BJ (cell line): ENCODE results near the gene FHIP2A. TPM values are rescaled to one million over a fixed set of nuclear protein-coding genes. Genes with fewer than 3 reads are reported as not detected.

Experiments used
- CTCF ChIA-PET: fragments of 350-600 bp; formaldehyde crosslinking; extraction: SDS; loops from one replicate; lab custom pipeline; 2021; ENCODE audit warnings: antibody characterized with exemption, inconsistent platforms; lab: Yijun Ruan, JAX
- POLR2A ChIA-PET: fragments of 300-600 bp; sonication (Branson Sonifier 250); formaldehyde crosslinking; extraction: SDS; loops from one replicate; lab custom pipeline; 2021; ENCODE audit warnings: antibody characterized with exemption; lab: Charles Lee
- DNase-seq: peaks from one replicate; pipeline ENCODE4 v3.0.0-alpha.2; 2011; ENCODE audit warnings: low read depth
- H3K27me3 ChIP-seq: 2 replicates; pipeline ENCODE4 v1.6.0; 2011; ENCODE audit warnings: low read length; ENCODE audit not compliant: control insufficient read depth, insufficient read depth
- H3K36me3 ChIP-seq: 2 replicates; pipeline ENCODE4 v1.5.1; 2011; ENCODE audit warnings: low read length; ENCODE audit not compliant: control insufficient read depth, insufficient read depth
- H3K4me3 ChIP-seq: 2 replicates; pipeline ENCODE4 v1.5.1; 2011; ENCODE audit warnings: low read depth, mild to moderate bottlenecking, control low read depth, low read length
- CTCF ChIP-seq: IDR thresholded peaks from 2 replicates; pipeline ENCODE4 v1.5.1; 2011; ENCODE audit warnings: low read depth, mild to moderate bottlenecking, control low read depth, inconsistent platforms, low read length, moderate library complexity; ENCODE audit not compliant: insufficient read depth
- polyA plus RNA-seq: library from polyadenylated mRNA; depleted of rRNA; stranded (reverse); fragments of >200 nt; gene quantifications from 2 replicates; pipeline ENCODE4 v1.2.3, GENCODE V29; 2011

The FHIP2A gene
- polyA plus RNA-seq, 1 experiment, result 13.4 TPM

DNA sequence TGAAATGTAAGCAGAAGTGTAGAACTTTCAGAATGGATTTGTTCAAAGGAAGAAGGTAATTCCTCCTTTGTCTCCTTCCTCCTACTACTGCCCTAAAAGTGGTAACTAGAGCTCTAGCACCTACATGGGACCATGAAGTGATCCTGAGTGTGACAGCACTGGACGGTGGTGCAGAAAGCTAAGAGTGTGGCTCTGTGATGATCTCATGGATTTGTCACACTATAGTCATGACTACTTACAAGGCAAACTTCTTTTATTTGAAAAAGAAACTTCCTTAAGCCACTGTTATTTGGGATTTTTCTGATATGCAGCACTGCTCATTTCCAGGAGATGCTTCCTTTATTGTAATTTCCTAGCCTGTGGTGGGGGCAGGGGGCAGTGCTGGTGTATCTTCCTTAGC lies 5.8 kb upstream of the FHIP2A start:
- POLR2A ChIA-PET, result no interaction called here
- Histone ChIP-seq H3K36me3 (no peaks in the 10 kb centered on the region), H3K27me3 (no peaks in the 10 kb centered on the region), H3K4me3 (no peak overlapping the region)
- CTCF ChIA-PET, result interaction anchor here (0.6 to 1.0 kb wide), 2 partner anchors 12 to 471 kb away, joined by 3 to 6 read pairs; no protein-coding TSS in a partner anchor
- no peak for DNase-seq
- no peak for TF ChIP-seq CTCF

DNA sequence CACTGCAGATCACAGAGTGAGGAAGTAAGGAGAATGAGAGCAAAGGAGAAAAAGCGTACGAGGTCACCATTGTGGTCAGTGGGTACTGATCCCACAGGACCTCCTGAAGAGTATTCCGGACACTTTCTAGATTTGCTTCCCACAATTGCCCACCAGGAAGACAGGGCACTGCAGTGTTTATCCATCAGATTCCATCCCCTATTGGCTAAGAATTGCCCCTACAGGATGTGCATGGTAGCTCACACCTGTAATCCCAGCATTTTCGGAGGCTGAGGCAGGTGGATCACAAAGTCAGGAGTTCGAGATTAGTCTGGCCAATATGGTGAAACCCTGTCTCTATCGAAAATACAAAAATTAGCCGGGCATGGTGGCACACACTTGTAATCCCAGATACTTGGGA lies 5.3 kb upstream of the FHIP2A start:
- POLR2A ChIA-PET, result no interaction called here
- H3K27me3 ChIP-seq, result no peaks in the 10 kb centered on the region
- DNase-seq, result no peak
- CTCF ChIA-PET, result interaction anchor here (1.5 kb wide), 1 partner anchor 18 kb away, joined by 4 read pairs; no protein-coding TSS in a partner anchor
- no peak overlapping the region for H3K4me3 ChIP-seq
- H3K36me3 ChIP-seq, result no peaks in the 10 kb centered on the region
- no peak for TF ChIP-seq CTCF

DNA sequence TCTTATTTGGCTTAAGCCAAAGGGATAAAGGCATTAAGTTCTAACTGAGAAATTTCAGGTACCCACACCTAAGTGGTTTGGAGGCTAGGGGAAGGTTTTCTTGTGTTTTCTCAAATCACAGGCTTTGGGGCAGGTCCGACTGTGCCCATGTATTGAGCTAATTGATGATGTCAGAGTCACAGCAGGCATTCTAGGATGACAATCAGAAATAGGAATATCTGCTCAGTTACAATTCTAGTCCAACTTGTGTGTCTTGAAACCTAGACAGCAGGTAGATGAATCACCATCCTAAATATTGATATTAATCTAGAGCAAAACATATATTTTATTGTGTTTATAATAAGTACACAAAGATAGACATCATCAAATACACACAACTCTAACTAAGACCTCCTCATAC lies 2.3 kb upstream of the FHIP2A start:
- ChIA-PET CTCF (no interaction called here), POLR2A (no interaction called here)
- Histone ChIP-seq H3K27me3 (no peaks in the 10 kb centered on the region), H3K4me3 (no peak overlapping the region), H3K36me3 (no peaks in the 10 kb centered on the region)
- DNase-seq, result no peak
- no peak for TF ChIP-seq CTCF

DNA sequence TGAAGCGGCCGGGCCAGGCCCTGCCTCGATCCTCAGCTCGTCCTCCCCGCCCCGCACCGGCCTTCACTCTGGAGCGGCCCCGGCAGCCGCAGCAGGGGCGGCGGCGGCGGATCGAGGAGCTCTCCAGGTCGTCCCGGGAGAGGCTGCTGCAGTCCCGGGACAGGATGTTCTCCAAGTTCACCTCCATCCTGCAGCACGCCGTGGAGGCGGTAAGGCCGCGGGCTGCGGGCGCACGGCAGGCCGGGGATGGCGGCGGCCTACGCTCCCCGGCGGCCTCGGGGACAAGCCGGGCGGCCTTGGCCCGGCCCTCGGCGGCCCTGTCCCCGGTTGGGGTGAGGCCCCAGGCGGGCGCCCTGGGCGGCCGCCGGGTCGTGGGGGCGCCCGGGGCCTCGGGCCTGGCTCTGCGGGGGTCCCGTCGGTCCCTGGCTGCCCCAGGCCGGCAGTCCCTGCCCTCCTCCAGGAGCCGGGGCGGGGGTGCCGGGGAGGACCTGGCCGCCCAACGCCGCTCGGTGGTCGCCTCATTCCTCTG lies 399 bp downstream of the FHIP2A start:
- CTCF ChIA-PET, result interaction anchor here (0.7 to 2.7 kb wide), 29 partner anchors 8 to 518 kb away, joined by 3 to 16 read pairs (median 4); no protein-coding TSS in a partner anchor
- H3K27me3 ChIP-seq, result no peaks in the 10 kb centered on the region
- DNase-seq, result no peak
- H3K4me3 ChIP-seq, result peak overlapping the region; percentile 86
- POLR2A ChIA-PET, result interaction anchor here (1.0 kb wide), 1 partner anchor 9 kb away, joined by 3 read pairs; no protein-coding TSS in a partner anchor
- H3K36me3 ChIP-seq, result no peaks in the 10 kb centered on the region
- TF ChIP-seq CTCF, result no peak

DNA sequence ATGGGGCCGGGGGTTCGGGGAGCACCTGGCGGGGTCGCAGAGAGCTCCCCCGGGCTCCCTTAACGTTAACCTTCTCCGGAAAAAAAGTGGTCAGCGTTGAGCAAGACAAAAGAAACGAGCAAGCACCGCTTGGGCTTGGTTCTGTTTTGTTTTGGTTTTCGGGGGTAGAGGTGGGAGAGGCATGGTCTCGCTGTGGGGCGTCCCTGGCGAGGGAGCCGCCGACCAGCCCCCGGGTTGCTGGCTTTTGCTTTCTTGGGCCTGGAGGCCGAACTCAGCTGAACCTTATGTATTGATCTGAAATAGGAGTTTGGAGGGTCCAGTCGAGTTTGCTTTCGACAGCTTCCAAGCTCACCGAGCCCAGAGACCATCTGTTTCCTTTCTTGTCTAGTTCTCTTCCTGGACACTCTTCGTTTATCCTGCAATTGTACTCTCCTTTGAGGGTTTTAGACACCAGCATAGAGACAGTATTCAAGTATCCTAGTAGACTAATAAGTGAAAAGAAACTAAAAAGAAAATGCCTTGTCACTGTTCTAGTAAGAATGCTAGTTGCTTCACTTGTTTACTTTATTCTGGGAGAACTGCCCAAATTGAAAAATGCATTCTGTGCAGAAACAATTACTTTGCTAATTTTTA lies 980 bp downstream of the FHIP2A start:
- peak; percentile 51 for DNase-seq
- Histone ChIP-seq H3K27me3 (no peaks in the 10 kb centered on the region), H3K4me3 (peak overlapping the region; percentile 86), H3K36me3 (no peaks in the 10 kb centered on the region)
- ChIA-PET CTCF (interaction anchor here (0.7 to 2.7 kb wide), 24 partner anchors 8 to 518 kb away, joined by 3 to 16 read pairs (median 4); no protein-coding TSS in a partner anchor), POLR2A (no interaction called here)
- no peak for TF ChIP-seq CTCF
